IPS-NIHi7 (cell line): ENCODE measurements around the gene ADGRD1.

ENCODE experiments used
- DNase-seq: peaks from one replicate; pipeline ENCODE4 v3.0.0; 2012; ENCODE audit warnings: mixed read lengths; ENCODE audit errors: extremely low spot score

Gene ADGRD1

GRCh38 chr12:131006036-131006735, 52.5 kb downstream of the ADGRD1 start:
- DNase-seq: no peak

GRCh38 chr12:131007031-131007739, 53.5 kb downstream of the ADGRD1 start:
- no peak for DNase-seq

GRCh38 chr12:131007740-131008117, 54.0 kb downstream of the ADGRD1 start:
- DNase-seq: no peak

GRCh38 chr12:131008131-131008912, 54.6 kb downstream of the ADGRD1 start:
- DNase-seq: no peak

- no peak for DNase-seq
Observed at GRCh38 chr12:131008913-131009270, 55.2 kb downstream of the ADGRD1 start.

- DNase-seq: no peak
Observed at GRCh38 chr12:131009595-131010395, 56.1 kb downstream of the ADGRD1 start.

GRCh38 chr12:131010396-131011131, 56.9 kb downstream of the ADGRD1 start:
- no peak for DNase-seq

GRCh38 chr12:131011165-131012079, 57.7 kb downstream of the ADGRD1 start:
- no peak for DNase-seq

- DNase-seq: no peak
Observed at GRCh38 chr12:131012279-131013069, 58.8 kb downstream of the ADGRD1 start.

- DNase-seq: no peak
Observed at GRCh38 chr12:131013118-131013517, 59.4 kb downstream of the ADGRD1 start.

- DNase-seq: no peak
Observed at GRCh38 chr12:131014343-131014742, 60.6 kb downstream of the ADGRD1 start.

GRCh38 chr12:131015581-131016337, 62.1 kb downstream of the ADGRD1 start:
- DNase-seq: no peak

GRCh38 chr12:131017477-131017991, 63.8 kb downstream of the ADGRD1 start:
- DNase-seq: no peak

GRCh38 chr12:131018019-131018620, 64.4 kb downstream of the ADGRD1 start:
- no peak for DNase-seq

- DNase-seq: no peak
Observed at GRCh38 chr12:131018808-131019397, 65.2 kb downstream of the ADGRD1 start.

GRCh38 chr12:131020326-131021153, 66.8 kb downstream of the ADGRD1 start:
- no peak for DNase-seq

- DNase-seq: no peak
Observed at GRCh38 chr12:131021154-131021541, 67.4 kb downstream of the ADGRD1 start.
